Measurements from ENCODE around the gene PLEKHA4.
A peak's percentile ranks its signal among the peaks of the same experiment; 100 is the strongest.

The PLEKHA4 gene

GRCh38 chr19:48799358-48800300, 68.8 kb downstream of the PLEKHA4 start:
- TF ChIP-seq CTCF (conservative IDR thresholded peaks at IDR 0.05; ENCODE audit: low read length) = no peak
- no peak for DNase-seq (ENCODE audit: low read depth)
- no peak overlapping the region for H3K4me3 ChIP-seq (ENCODE audit: low read length)

GRCh38 chr19:48798937-48799336, 69.5 kb downstream of the PLEKHA4 start:
- TF ChIP-seq CTCF (conservative IDR thresholded peaks at IDR 0.05; ENCODE audit: low read length) = no peak
- H3K4me3 ChIP-seq (ENCODE audit: low read length) = no peak overlapping the region
- peak; percentile 23 for DNase-seq (ENCODE audit: low read depth)

GRCh38 chr19:48797103-48797502, 71.3 kb downstream of the PLEKHA4 start:
- H3K4me3 ChIP-seq (ENCODE audit: low read length) = no peak overlapping the region
- no peak for TF ChIP-seq CTCF (conservative IDR thresholded peaks at IDR 0.05; ENCODE audit: low read length)
- DNase-seq (ENCODE audit: low read depth) = no peak

- no peak for TF ChIP-seq CTCF (conservative IDR thresholded peaks at IDR 0.05; ENCODE audit: low read length)
- no peak for DNase-seq (ENCODE audit: low read depth)
- H3K4me3 ChIP-seq (ENCODE audit: low read length) = no peak overlapping the region
These were observed 71.9 kb downstream of the PLEKHA4 start for GRCh38 chr19:48796298-48797083.

- no peak overlapping the region for H3K4me3 ChIP-seq (ENCODE audit: low read length)
- TF ChIP-seq CTCF (conservative IDR thresholded peaks at IDR 0.05; ENCODE audit: low read length) = no peak
- no peak for DNase-seq (ENCODE audit: low read depth)
These were observed 72.7 kb downstream of the PLEKHA4 start for GRCh38 chr19:48795685-48796070.

GRCh38 chr19:48795055-48795684, 73.2 kb downstream of the PLEKHA4 start:
- DNase-seq (ENCODE audit: low read depth) = peak; percentile 92
- peak; percentile 80 for TF ChIP-seq CTCF (conservative IDR thresholded peaks at IDR 0.05; ENCODE audit: low read length)
- H3K4me3 ChIP-seq (ENCODE audit: low read length) = peak overlapping the region; percentile 66

Measured in AG10803 (cell line).